CD8-positive, alpha-beta memory T cell (primary cell): ENCODE measurements around the gene SCGB1C1. TPM values are rescaled to one million over a fixed set of nuclear protein-coding genes. Genes with fewer than 3 reads are reported as not detected.
A peak's percentile ranks its signal among the peaks of the same experiment; 100 is the strongest.

Source experiments
- CTCF ChIA-PET: fragments of 350-600 bp; sonication (Branson Sonifier 250); formaldehyde crosslinking; loops from one replicate; lab custom pipeline; 2021; ENCODE audit warnings: antibody characterized with exemption; lab: Charles Lee
- POLR2A ChIA-PET: fragments of 350-600 bp; sonication (Branson Sonifier 250); formaldehyde crosslinking; loops from one replicate; lab custom pipeline; 2021; ENCODE audit warnings: antibody characterized with exemption; lab: Charles Lee
- DNase-seq, 5 donors: peaks; one replicate each; pipeline versions ENCODE4 v3.0.0 to v3.0.0-alpha.2; 2020 to 2022; ENCODE audit warnings: mixed read lengths in 1 of 5
- H3K27ac ChIP-seq: one replicate; pipeline ENCODE4 v1.7.0; 2013; ENCODE audit warnings: low read depth, mild to moderate bottlenecking, low read length, moderate library complexity
- H3K27me3 ChIP-seq: 2 replicates; pipeline ENCODE4 v1.7.0; 2013; ENCODE audit warnings: low read length, mild to moderate bottlenecking; ENCODE audit not compliant: insufficient read depth, poor library complexity, severe bottlenecking
- H3K36me3 ChIP-seq: 2 replicates; pipeline ENCODE4 v1.7.0; 2013; ENCODE audit warnings: mild to moderate bottlenecking, low read length, moderate library complexity; ENCODE audit not compliant: insufficient read depth
- H3K4me1 ChIP-seq: 2 replicates; pipeline ENCODE4 v1.7.0; 2013; ENCODE audit warnings: mild to moderate bottlenecking, low read length, moderate library complexity; ENCODE audit not compliant: insufficient read depth
- H3K4me3 ChIP-seq: 2 replicates; pipeline ENCODE4 v1.7.0; 2013; ENCODE audit warnings: mild to moderate bottlenecking, low read length
- H3K9me3 ChIP-seq: 2 replicates; pipeline ENCODE4 v1.7.0; 2013; ENCODE audit warnings: mild to moderate bottlenecking, low read length
- H3K27ac Mint-ChIP-seq, 8 donors: one replicate each; pipeline ENCODE4 v1.8.0; 2020 to 2021; ENCODE audit warnings: mixed read lengths in 8 of 8, mild to moderate bottlenecking in 6 of 8, inconsistent platforms in 3 of 8, moderate library complexity in 3 of 8
- H3K27me3 Mint-ChIP-seq, 2 donors: one replicate each; pipeline ENCODE4 v1.8.0; 2020 to 2021; ENCODE audit warnings: mixed read lengths in 2 of 2, mild to moderate bottlenecking in 1 of 2, moderate library complexity in 1 of 2
- H3K36me3 Mint-ChIP-seq, 3 donors: one replicate each; pipeline ENCODE4 v1.8.0; 2020 to 2021; ENCODE audit warnings: mixed read lengths in 3 of 3, inconsistent platforms in 1 of 3, mild to moderate bottlenecking in 1 of 3
- H3K4me1 Mint-ChIP-seq, 3 donors: one replicate each; pipeline ENCODE4 v1.8.0; 2020 to 2021; ENCODE audit warnings: mixed read lengths in 3 of 3, inconsistent platforms in 1 of 3, mild to moderate bottlenecking in 1 of 3
- H3K4me3 Mint-ChIP-seq, 7 donors: one replicate each; pipeline ENCODE4 v1.8.0; 2020 to 2021; ENCODE audit warnings: mixed read lengths in 7 of 7, mild to moderate bottlenecking in 6 of 7, moderate library complexity in 4 of 7, inconsistent platforms in 2 of 7
- H3K9me3 Mint-ChIP-seq, 5 donors: one replicate each; pipeline ENCODE4 v1.8.0; 2020 to 2022; ENCODE audit warnings: mixed read lengths in 5 of 5, mild to moderate bottlenecking in 3 of 5, moderate library complexity in 2 of 5, inconsistent platforms in 1 of 5
- polyA plus RNA-seq: library from polyadenylated mRNA; unstranded; fragments of 300-500 nt; fragmentation: Illumina TruSeq; gene quantifications from one replicate; pipeline ENCODE4 v1.2.3, GENCODE V29; 2021
- total RNA-seq, 2 experiments: library from RNA; stranded (reverse); gene quantifications; one replicate each; pipeline ENCODE4 v1.2.3, GENCODE V29; 2021

The SCGB1C1 gene
- total and polyA plus RNA-seq, 3 experiments from 2014 or later, result not detected

- Histone ChIP-seq H3K4me1 (peaks cover 13% of the 10 kb centered on the region), H3K36me3 (peaks cover 37% of the 10 kb centered on the region), H3K9me3 (no peaks in the 10 kb centered on the region), H3K27me3 (no peaks in the 10 kb centered on the region), H3K27ac (no peak overlapping the region), H3K4me3 (no peak overlapping the region)
- CTCF ChIA-PET, result interaction anchor here (1.7 to 2.3 kb wide), 2 partner anchors 8 to 35 kb away, joined by 3 to 15 read pairs; partner anchors contain the start of gene BET1L
- peaks cover 10 to 85% (median 28%) of the 10 kb centered on the region in 3 donors for H3K36me3 Mint-ChIP-seq
- peaks cover 0 to 2% of the 10 kb centered on the region in 2 donors for H3K27me3 Mint-ChIP-seq
- no peak for DNase-seq
- H3K9me3 Mint-ChIP-seq, result no peaks in the 10 kb centered on the region
- POLR2A ChIA-PET, result interaction anchor here (0.8 kb wide), 1 partner anchor 34 kb away, joined by 3 read pairs; the partner anchor contains the start of genes BET1L and RIC8A
- H3K27ac Mint-ChIP-seq, result peak overlapping the region in 4 of 8 donors; percentile 5 to 66 (median 59)
- peak overlapping the region in 1 of 7 donors; percentile 26 for H3K4me3 Mint-ChIP-seq
- H3K4me1 Mint-ChIP-seq, result peaks cover 34 to 56% (median 55%) of the 10 kb centered on the region in 3 donors
Measured at GRCh38 chr11:241634-242033, 48.8 kb downstream of the SCGB1C1 start.

Other genes with a start within 250 kb of the SCGB1C1 start
- gene BET1L, start 14.3 kb downstream of the SCGB1C1 start, total RNA-seq, result 10 to 100 TPM; 36.1 to 38.5 TPM
- gene BET1L, start 14.3 kb downstream of the SCGB1C1 start, polyA plus RNA-seq, result 60.4 TPM
- 100 to 1,000 TPM; 137 to 139 TPM for gene RIC8A, start 14.6 kb downstream of the SCGB1C1 start, total RNA-seq
- gene RIC8A, start 14.6 kb downstream of the SCGB1C1 start, polyA plus RNA-seq, result 103 TPM
- gene SIRT3, start 43.3 kb downstream of the SCGB1C1 start, total RNA-seq, result 10 to 100 TPM; 13.6 to 14.8 TPM
- gene SIRT3, start 43.3 kb downstream of the SCGB1C1 start, polyA plus RNA-seq, result 12.2 TPM
- gene PSMD13, start 43.9 kb downstream of the SCGB1C1 start, total RNA-seq, result 100 to 1,000 TPM; 235 to 237 TPM
- 218 TPM for gene PSMD13, start 43.9 kb downstream of the SCGB1C1 start, polyA plus RNA-seq
- 1 to 10 TPM; 3.5 to 3.6 TPM for gene NLRP6, start 85.3 kb downstream of the SCGB1C1 start, total RNA-seq
- gene NLRP6, start 85.3 kb downstream of the SCGB1C1 start, polyA plus RNA-seq, result 11.7 TPM
- gene PGGHG, start 96.0 kb downstream of the SCGB1C1 start, total RNA-seq, result 10 to 100 TPM; 81.0 to 81.2 TPM
- gene PGGHG, start 96.0 kb downstream of the SCGB1C1 start, polyA plus RNA-seq, result 9.8 TPM
- not detected for gene IFITM5, start 106.4 kb downstream of the SCGB1C1 start, total RNA-seq
- gene IFITM5, start 106.4 kb downstream of the SCGB1C1 start, polyA plus RNA-seq, result not detected
- gene IFITM2, start 114.7 kb downstream of the SCGB1C1 start, total RNA-seq, result 100 to 1,000 TPM; 132 to 142 TPM
- gene IFITM2, start 114.7 kb downstream of the SCGB1C1 start, polyA plus RNA-seq, result 3,074 TPM
- gene IFITM1, start 121.0 kb downstream of the SCGB1C1 start, total RNA-seq, result 10 to 100 TPM; 70.7 to 75.9 TPM
- 2,153 TPM for gene IFITM1, start 121.0 kb downstream of the SCGB1C1 start, polyA plus RNA-seq
- gene IFITM3, start 127.8 kb downstream of the SCGB1C1 start, total RNA-seq, result 10 to 100 TPM; 20.6 to 21.0 TPM
- 12.0 TPM for gene IFITM3, start 127.8 kb downstream of the SCGB1C1 start, polyA plus RNA-seq
- gene B4GALNT4, start 176.4 kb downstream of the SCGB1C1 start, total RNA-seq, result under 1 TPM; 0.47 to 0.81 TPM
- 0.31 TPM for gene B4GALNT4, start 176.4 kb downstream of the SCGB1C1 start, polyA plus RNA-seq
- not detected for gene PKP3, start 201.1 kb downstream of the SCGB1C1 start, total RNA-seq
- gene PKP3, start 201.1 kb downstream of the SCGB1C1 start, polyA plus RNA-seq, result 1.1 TPM
- gene SIGIRR, start 221.9 kb downstream of the SCGB1C1 start, total RNA-seq, result 10 to 100 TPM; 54.2 to 59.4 TPM
- 267 TPM for gene SIGIRR, start 221.9 kb downstream of the SCGB1C1 start, polyA plus RNA-seq
- 10 to 100 TPM; 25.3 to 26.4 TPM for gene ANO9, start 248.9 kb downstream of the SCGB1C1 start, total RNA-seq
- 12.2 TPM for gene ANO9, start 248.9 kb downstream of the SCGB1C1 start, polyA plus RNA-seq